ENCODE measurements around the gene LRRC4C. TPM values are rescaled to one million over a fixed set of nuclear protein-coding genes. Genes with fewer than 3 reads are reported as not detected.

The LRRC4C gene
- total and polyA plus RNA-seq, 10 of the 15 experiments (the other 5 are each of a cell fraction or from before 2014, with no cell fraction given), result 1.5 TPM; not detected in 9

- peak; percentile 19 to 51 (median 19); a peak in 3 of 6 replicates for TF ChIP-seq CTCF (IDR thresholded peaks at IDR 0.05 in 2 of 3, conservative IDR thresholded peaks at IDR 0.05 in 1 of 3; ENCODE audit: control insufficient read depth in 2 of 3, extremely low read depth in 1 of 3, insufficient read depth in 1 of 3, low read depth in 3 of 3, low read length in 3 of 3)
Measured at GRCh38 chr11:40129266-40129665, 1330.2 kb downstream of the LRRC4C start (continued).

GRCh38 chr11:40125054-40125453, 1334.4 kb downstream of the LRRC4C start:
- H3K4me3 ChIP-seq, result no peak overlapping the region
- H3K4me1 ChIP-seq (ENCODE audit: control insufficient read depth, insufficient read depth, low read length), result no peaks in the 10 kb centered on the region
- no peaks in the 10 kb centered on the region for H3K27me3 ChIP-seq (replicated peaks in 1 of 2; ENCODE audit: control insufficient read depth in 2 of 2, insufficient read depth in 2 of 2, low read length in 1 of 2)
- no peak overlapping the region for H3K27ac ChIP-seq (ENCODE audit: control insufficient read depth, insufficient read depth)
- DNase-seq (ENCODE audit: low read depth, low spot score) (no peak), ATAC-seq (no peak), FAIRE-seq (no peak)
- ChIA-PET RAD21 (ENCODE audit: unreplicated experiment) (interaction anchor here (1.8 kb wide), 1 partner anchor 169 kb away, joined by 5 read pairs; no protein-coding TSS in a partner anchor), CTCF (interaction anchor here (1.5 to 2.0 kb wide), 2 partner anchors 12 to 169 kb away, joined by 3 to 7 read pairs; no protein-coding TSS in a partner anchor), SMC1A (ENCODE audit: uncharacterized antibody, unreplicated experiment) (interaction anchor here (1.2 to 1.4 kb wide), 4 partner anchors 58 to 171 kb away, joined by 3 to 8 read pairs (median 4); no protein-coding TSS in a partner anchor), POLR2A (no interaction called here)
- no TSS peak for BruUV-seq (replicated peaks)
- no peaks in the 10 kb centered on the region for H3K79me2 ChIP-seq (ENCODE audit: control insufficient read depth, insufficient read depth, low read length)
- H3K9me3 ChIP-seq (replicated peaks; ENCODE audit: control insufficient read depth, insufficient read depth, low read length), result no peaks in the 10 kb centered on the region
- intact Hi-C loops (cut with micrococcal nuclease; ENCODE audit: unreplicated experiment) (no loop called here), in situ Hi-C loops (cut with MboI) (no loop called here)
- H3K36me3 ChIP-seq (ENCODE audit: control insufficient read depth in 2 of 2, insufficient read depth in 2 of 2, low read length in 1 of 2), result no peaks in the 10 kb centered on the region
- H4K20me1 ChIP-seq (ENCODE audit: control insufficient read depth, insufficient read depth), result no peaks in the 10 kb centered on the region
- H3K9ac ChIP-seq (ENCODE audit: control insufficient read depth, insufficient read depth, low read length), result no peak overlapping the region
- no peak overlapping the region for H2AFZ ChIP-seq (ENCODE audit: control insufficient read depth, low read depth, low read length)
- 78% methylated on average over 1 of the region's 1 CpG for WGBS (ENCODE audit: insufficient coverage, insufficient replicate concordance, low lambda C conversion rate, missing lambda C conversion rate)
- H3K4me2 ChIP-seq (ENCODE audit: control insufficient read depth, insufficient read depth), result no peak overlapping the region
- TF ChIP-seq ZBTB4 (CRISPR knock-in tag; IDR thresholded peaks at IDR 0.05) (no peak), MEF2A (IDR thresholded peaks at IDR 0.05; ENCODE audit: insufficient read depth, low read depth, low read length) (no peak), YBX1 (IDR thresholded peaks at IDR 0.05) (no peak), ZNF687 (IDR thresholded peaks at IDR 0.05) (no peak), PKNOX1 (IDR thresholded peaks at IDR 0.05) (no peak), PAX5 (IDR thresholded peaks at IDR 0.05; ENCODE audit: borderline replicate concordance, low read depth, low read length) (no peak), ATF7 (IDR thresholded peaks at IDR 0.05; ENCODE audit: low read depth) (no peak), SMAD5 (IDR thresholded peaks at IDR 0.05; ENCODE audit: low read depth) (no peak), RAD21 (IDR thresholded peaks at IDR 0.05; ENCODE audit: insufficient read depth, low read depth, low read length) (peak; percentile 36; the same call in 1 of the 2 replicates), ASH2L (IDR thresholded peaks at IDR 0.05; ENCODE audit: borderline replicate concordance, low read depth) (no peak)
